IMR-90 (cell line): ENCODE measurements around the gene TNFRSF1B. TPM values are rescaled to one million over a fixed set of nuclear protein-coding genes. Genes with fewer than 3 reads are reported as not detected.

ENCODE experiments used
- ATAC-seq: fragments of 200-7000 bp; cut with Tn5 transposase; 2 replicates; pipeline ENCODE4 v1.9.1; 2020; ENCODE audit warnings: low read depth, mild to moderate bottlenecking, moderate library complexity
- BruUV-seq: library from RNA; stranded (reverse); fragments of 400-500 nt; replicated peaks from 2 replicates; lab custom pipeline; 2021; lab: Mats Ljungman, UMichigan
- CTCF ChIA-PET: fragments of 300-600 bp; formaldehyde crosslinking; extraction: SDS; loops from one replicate; lab custom pipeline; 2021; ENCODE audit warnings: antibody characterized with exemption; lab: Yijun Ruan, JAX
- POLR2A ChIA-PET: fragments of 300-600 bp; sonication (Branson Sonifier 250); formaldehyde crosslinking; loops from one replicate; lab custom pipeline; 2022; ENCODE audit warnings: antibody characterized with exemption; ENCODE audit not compliant: unreplicated experiment; lab: Charles Lee
- DNase-seq: peaks from one replicate; pipeline ENCODE4 v3.0.0; 2013
- H2AFZ ChIP-seq: replicated peaks from 2 replicates; pipeline ENCODE3; 2013; ENCODE audit warnings: low read length, mild to moderate bottlenecking; ENCODE audit not compliant: poor library complexity
- H2AK5ac ChIP-seq: 2 replicates; pipeline ENCODE4 v1.6.1; 2013; ENCODE audit warnings: low read depth, low read length, inconsistent platforms
- H2AK9ac ChIP-seq: replicated peaks from 2 replicates; pipeline ENCODE3; 2013; ENCODE audit warnings: mild to moderate bottlenecking, low read depth, low read length, moderate library complexity; ENCODE audit not compliant: poor library complexity
- H2BK120ac ChIP-seq: 2 replicates; pipeline ENCODE4 v1.6.1; 2013; ENCODE audit warnings: low read depth, low read length, inconsistent platforms
- H2BK15ac ChIP-seq: 3 replicates; pipeline ENCODE4 v1.6.1; 2013; ENCODE audit warnings: low read depth, low read length, inconsistent platforms
- H2BK20ac ChIP-seq: 2 replicates; pipeline ENCODE4 v1.6.1; 2013; ENCODE audit warnings: low read depth, mild to moderate bottlenecking, inconsistent platforms, low read length, moderate library complexity
- H2BK5ac ChIP-seq: 2 replicates; pipeline ENCODE4 v1.6.1; 2013; ENCODE audit warnings: mild to moderate bottlenecking, low read depth, low read length, inconsistent platforms; ENCODE audit not compliant: poor library complexity, severe bottlenecking
- H3K14ac ChIP-seq: replicated peaks from 2 replicates; pipeline ENCODE4 v1.6.1; 2013; ENCODE audit warnings: low read depth, low read length, inconsistent platforms
- H3K18ac ChIP-seq: 2 replicates; pipeline ENCODE4 v1.6.1; 2013; ENCODE audit warnings: low read depth, low read length, control low read depth
- H3K23ac ChIP-seq: 2 replicates; pipeline ENCODE4 v1.6.1; 2013; ENCODE audit warnings: low read depth, low read length, inconsistent platforms
- H3K27ac ChIP-seq: 2 replicates; pipeline ENCODE4 v1.5.1; 2013; ENCODE audit warnings: mild to moderate bottlenecking, control low read depth, low read length; ENCODE audit not compliant: insufficient read depth
- H3K27me3 ChIP-seq: 2 replicates; pipeline ENCODE4 v1.6.1; 2013; ENCODE audit warnings: low read length; ENCODE audit not compliant: control insufficient read depth, insufficient read depth
- H3K36me3 ChIP-seq: 2 replicates; pipeline ENCODE4 v1.6.1; 2013; ENCODE audit warnings: low read length, mixed read lengths; ENCODE audit not compliant: control insufficient read depth, insufficient read depth
- H3K4ac ChIP-seq: 2 replicates; pipeline ENCODE4 v1.6.1; 2013; ENCODE audit warnings: low read depth, low read length, inconsistent platforms
- H3K4me1 ChIP-seq: 2 replicates; pipeline ENCODE4 v1.6.1; 2013; ENCODE audit warnings: low read length, mixed read lengths; ENCODE audit not compliant: control insufficient read depth, insufficient read depth
- H3K4me2 ChIP-seq: 2 replicates; pipeline ENCODE4 v1.6.1; 2013; ENCODE audit warnings: low read depth, mild to moderate bottlenecking, control low read depth, low read length, moderate library complexity
- H3K4me3 ChIP-seq: 2 replicates; pipeline ENCODE4 v1.5.1; 2013; ENCODE audit warnings: low read depth, mild to moderate bottlenecking, control low read depth, low read length, moderate library complexity; ENCODE audit not compliant: insufficient read depth
- H3K56ac ChIP-seq: 2 replicates; pipeline ENCODE4 v1.6.1; 2013; ENCODE audit warnings: low read length, inconsistent platforms; ENCODE audit not compliant: insufficient read depth; ENCODE audit errors: extremely low read depth
- H3K79me1 ChIP-seq, 2 experiments: 2 replicates each; pipeline ENCODE4 v1.6.1; 2013; ENCODE audit warnings: low read length in 2 of 2, inconsistent platforms in 1 of 2, low read depth in 1 of 2
- H3K9ac ChIP-seq: 2 replicates; pipeline ENCODE4 v1.6.1; 2013; ENCODE audit warnings: low read depth, low read length, control low read depth
- H3K9me1 ChIP-seq: 2 replicates; pipeline ENCODE4 v1.6.1; 2013; ENCODE audit warnings: low read length, inconsistent platforms; ENCODE audit not compliant: insufficient read depth
- H3K9me3 ChIP-seq: 2 replicates; pipeline ENCODE4 v1.6.1; 2013; ENCODE audit warnings: low read length; ENCODE audit not compliant: control insufficient read depth, insufficient read depth
- H4K20me1 ChIP-seq: 2 replicates; pipeline ENCODE4 v1.6.1; 2013; ENCODE audit warnings: low read length, inconsistent platforms; ENCODE audit not compliant: insufficient read depth
- H4K5ac ChIP-seq: 2 replicates; pipeline ENCODE4 v1.6.1; 2013; ENCODE audit warnings: mild to moderate bottlenecking, low read depth, low read length, control low read depth
- H4K8ac ChIP-seq, 2 experiments: 2 replicates each; pipeline ENCODE4 v1.6.1; 2013; ENCODE audit warnings: low read depth in 2 of 2, low read length in 2 of 2, control low read depth in 1 of 2, inconsistent platforms in 1 of 2
- H4K91ac ChIP-seq: 2 replicates; pipeline ENCODE4 v1.6.1; 2013; ENCODE audit warnings: low read depth, low read length, inconsistent platforms; ENCODE audit not compliant: insufficient read depth
- CEBPB ChIP-seq: IDR thresholded peaks from 2 replicates; pipeline ENCODE4 v1.6.1; 2012; ENCODE audit warnings: low read depth, low read length, improper control_type of control experiment
- MAFK ChIP-seq: IDR thresholded peaks from 2 replicates; pipeline ENCODE4 v1.6.1; 2012; ENCODE audit warnings: low read depth, low read length, improper control_type of control experiment
- MAZ ChIP-seq: IDR thresholded peaks from 2 replicates; pipeline ENCODE4 v1.6.1; 2012; ENCODE audit warnings: low read depth, mild to moderate bottlenecking, low read length, improper control_type of control experiment, moderate library complexity, borderline replicate concordance
- NFE2L2 ChIP-seq: fragments of 150-350 bp; IDR thresholded peaks from 2 replicates; pipeline ENCODE4 v1.6.1; 2016; ENCODE audit warnings: low read depth, mild to moderate bottlenecking, low read length
- SMC3 ChIP-seq: fragments of 150-350 bp; IDR thresholded peaks from 2 replicates; pipeline ENCODE4 v1.6.1; 2016; ENCODE audit warnings: low read depth, mild to moderate bottlenecking, antibody characterized with exemption, low read length, moderate library complexity
- WGBS, 2 experiments: methylation state at CpG; one replicate each; pipeline versions ENCODE4 v1.1.5 to v1.1.7; 2013; ENCODE audit warnings: missing lambda C conversion rate in 2 of 2; ENCODE audit not compliant: insufficient read length in 1 of 2; ENCODE audit errors: extremely low coverage in 2 of 2; 5-methylcytosine and 5-hydroxymethylcytosine counted together
- dilution Hi-C: fragments of 300-500 bp; cut with HindIII; formaldehyde crosslinking; loops from one replicate; pipeline ENCODE4 v1.14.3; 2018; ENCODE audit warnings: low sequenced_read_pairs; ENCODE audit not compliant: unreplicated experiment
- in situ Hi-C: fragments of 300-500 bp; cut with MboI; formaldehyde crosslinking; loops from 3 replicates; pipeline ENCODE4 v1.14.3; 2019; ENCODE audit warnings: low sequenced_read_pairs, inconsistent platforms, mixed read lengths
- intact Hi-C: fragments of 100-400 bp; cut with micrococcal nuclease; formaldehyde crosslinking; loops from 2 replicates; pipeline ENCODE4 v1.10.0; 2022
- polyA plus RNA-seq, 3 experiments: library from polyadenylated mRNA; depleted of rRNA; stranded (reverse); fragments of >200 nt; gene quantifications; 2 replicates each; pipeline ENCODE4 v1.2.3, GENCODE V29; 2012; ENCODE audit warnings: low replicate concordance in 1 of 3
- total RNA-seq: library from RNA; depleted of rRNA; stranded (reverse); fragments of >200 nt; gene quantifications from 2 replicates; pipeline ENCODE4 v1.2.3, GENCODE V29; 2012

TNFRSF1B gene
- total and polyA plus RNA-seq, 2 of the 4 experiments (the other 2 are of a cell fraction) = 4.3 to 8.9 TPM

DNA sequence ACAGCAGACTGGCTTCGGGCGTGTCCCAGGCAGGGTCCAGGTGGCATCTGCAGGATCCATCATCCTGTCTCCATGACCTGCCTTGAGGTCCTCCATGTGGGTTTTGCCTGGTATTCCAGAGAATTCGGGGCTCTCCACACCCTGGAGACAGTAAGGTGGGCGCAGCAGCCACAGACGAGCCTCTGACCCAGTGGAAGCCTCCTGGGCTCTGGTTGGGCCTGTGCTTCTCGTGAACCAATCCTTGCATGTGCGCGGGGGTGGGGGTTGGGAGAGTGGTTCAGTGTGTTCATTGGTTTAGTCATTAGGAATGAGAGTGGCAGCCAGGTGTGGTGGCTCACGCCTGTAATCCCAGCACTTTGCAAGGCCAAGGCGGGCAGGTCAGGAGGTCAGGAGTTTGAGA is 32.1 kb upstream of the TNFRSF1B start:
- ATAC-seq (no peak), DNase-seq (no peak)
- Histone ChIP-seq H4K91ac (no peak overlapping the region), H4K8ac (no peak overlapping the region), H2AK5ac (no peak overlapping the region), H2AFZ (no peak overlapping the region), H3K9me3 (no peaks in the 10 kb centered on the region), H3K79me1 (no peaks in the 10 kb centered on the region), H3K4me3 (no peak overlapping the region), H3K18ac (no peak overlapping the region), H4K5ac (no peak overlapping the region), H3K23ac (no peak overlapping the region), H2BK5ac (no peak overlapping the region), H2BK120ac (no peak overlapping the region), H3K4me2 (no peak overlapping the region), H4K20me1 (no peaks in the 10 kb centered on the region), H3K27me3 (no peaks in the 10 kb centered on the region), H3K14ac (no peak overlapping the region), H3K56ac (no peak overlapping the region), H2BK20ac (no peak overlapping the region), H3K36me3 (no peaks in the 10 kb centered on the region), H3K4ac (no peak overlapping the region), H3K4me1 (peaks cover 7% of the 10 kb centered on the region; the same call in 1 of the 2 replicates), H3K9ac (no peak overlapping the region), H3K9me1 (no peaks in the 10 kb centered on the region), H3K27ac (no peak overlapping the region), H2BK15ac (no peak overlapping the region), H2AK9ac (no peak overlapping the region)
- BruUV-seq = no TSS peak
- dilution Hi-C loops = no loop called here
- ChIA-PET POLR2A (no interaction called here), CTCF (no interaction called here)
- TF ChIP-seq CEBPB (no peak), SMC3 (no peak), MAZ (no peak), NFE2L2 (no peak), MAFK (no peak)
- intact Hi-C loops = no loop called here
- in situ Hi-C loops = no loop called here
- WGBS, 2 experiments = 100% methylated on average over 2 of the region's 10 CpGs; no CpG with 5 or more reads in 1 of the 2 experiments
